GM18511 (cell line): ENCODE data around the gene ARHGDIA.

Source experiments
- ATAC-seq: cut with Tn5 transposase; IDR thresholded peaks from one replicate; pipeline ENCODE4 v1.9.1; 2021; ENCODE audit warnings: mild to moderate bottlenecking, moderate library complexity; ENCODE audit not compliant: unreplicated experiment

ARHGDIA gene

DNA sequence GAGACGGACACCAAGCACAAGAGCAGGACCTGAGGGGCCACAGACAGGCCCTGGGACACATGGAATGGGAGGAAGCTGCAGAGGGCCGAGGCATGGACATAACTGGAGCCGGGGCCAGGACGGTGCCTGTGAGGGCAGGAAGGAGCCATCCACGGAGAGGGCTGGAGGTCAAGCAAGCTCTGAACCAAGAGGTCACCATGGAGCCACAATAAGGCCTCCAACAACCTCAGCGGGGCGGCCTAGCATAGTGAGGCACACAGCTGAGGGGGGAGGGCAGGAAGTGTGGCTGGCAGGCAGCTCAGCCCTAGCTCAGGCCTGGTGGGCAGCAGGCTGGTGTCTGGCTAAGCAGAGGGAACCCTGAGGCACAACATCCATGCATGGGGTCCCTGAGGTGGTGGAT, 42.5 kb downstream of the ARHGDIA start:
- ATAC-seq, result no peak

GRCh38 chr17:81825841-81826466, 45.2 kb downstream of the ARHGDIA start:
- no peak for ATAC-seq

- ATAC-seq, result no peak
Measured at GRCh38 chr17:81824595-81824994, 46.5 kb downstream of the ARHGDIA start.

DNA sequence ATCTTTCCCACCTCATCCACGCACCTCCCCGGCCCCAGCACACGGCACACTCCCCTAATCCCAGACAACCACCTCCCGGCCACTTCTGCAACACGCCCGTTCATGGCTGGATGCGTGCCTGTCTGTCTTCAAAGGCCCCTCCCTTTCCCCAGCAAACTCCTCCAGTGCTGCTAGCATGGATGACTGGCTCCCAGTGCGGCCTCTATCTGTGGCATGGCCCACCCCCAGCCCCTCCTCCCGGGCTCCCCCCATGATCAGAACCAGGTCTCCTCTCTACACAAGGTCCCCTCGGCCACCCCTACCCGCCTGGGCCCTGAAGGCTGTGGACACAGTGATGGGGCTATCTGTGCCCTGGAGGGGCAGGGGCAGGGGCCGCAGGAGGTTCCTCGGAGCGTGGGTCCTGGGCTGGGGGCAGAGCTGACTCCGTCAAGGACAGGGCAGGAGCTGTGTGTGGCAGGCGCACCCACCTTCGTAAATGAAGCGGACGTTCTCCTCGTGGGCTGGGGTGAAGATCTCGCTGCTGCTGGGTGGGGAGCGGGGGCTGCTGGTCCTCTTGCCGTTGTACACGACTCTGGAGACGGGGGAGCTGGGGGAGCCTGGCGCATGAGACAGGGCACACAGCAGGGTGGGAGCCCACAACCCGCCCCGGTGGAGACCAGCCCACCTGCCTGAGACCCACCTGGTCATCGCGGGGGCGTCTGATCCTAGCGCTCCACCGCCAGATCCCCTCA, 47.2 kb downstream of the ARHGDIA start:
- ATAC-seq, result no peak

- no peak for ATAC-seq
Measured at GRCh38 chr17:81822996-81823819, 47.9 kb downstream of the ARHGDIA start.

DNA sequence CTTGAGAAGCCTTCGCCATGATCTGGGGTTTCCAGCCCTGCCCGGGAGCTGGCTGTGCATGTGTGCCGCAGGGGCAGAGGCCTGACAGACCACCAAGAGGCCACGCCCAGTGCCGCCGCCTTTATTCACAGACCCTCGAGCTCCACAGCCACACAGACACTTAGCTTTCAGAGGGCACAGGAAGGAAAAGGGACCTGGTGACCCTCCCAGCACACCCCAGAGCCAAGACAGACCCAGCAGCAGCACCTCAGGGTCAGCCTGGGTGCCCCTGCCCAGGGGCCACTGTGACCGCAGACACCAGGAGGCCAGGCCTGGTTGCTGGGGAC, 48.9 kb downstream of the ARHGDIA start:
- ATAC-seq, result no peak

GRCh38 chr17:81821603-81822311, 49.4 kb downstream of the ARHGDIA start:
- ATAC-seq, result no peak

GRCh38 chr17:81821147-81821546, 50.0 kb downstream of the ARHGDIA start:
- no peak for ATAC-seq

GRCh38 chr17:81819708-81820107, 51.4 kb downstream of the ARHGDIA start:
- ATAC-seq, result no peak

- no peak for ATAC-seq
Measured at GRCh38 chr17:81817758-81818147, 53.4 kb downstream of the ARHGDIA start.
